ENCODE results near the gene NKX2-8.

Gene NKX2-8

DNA sequence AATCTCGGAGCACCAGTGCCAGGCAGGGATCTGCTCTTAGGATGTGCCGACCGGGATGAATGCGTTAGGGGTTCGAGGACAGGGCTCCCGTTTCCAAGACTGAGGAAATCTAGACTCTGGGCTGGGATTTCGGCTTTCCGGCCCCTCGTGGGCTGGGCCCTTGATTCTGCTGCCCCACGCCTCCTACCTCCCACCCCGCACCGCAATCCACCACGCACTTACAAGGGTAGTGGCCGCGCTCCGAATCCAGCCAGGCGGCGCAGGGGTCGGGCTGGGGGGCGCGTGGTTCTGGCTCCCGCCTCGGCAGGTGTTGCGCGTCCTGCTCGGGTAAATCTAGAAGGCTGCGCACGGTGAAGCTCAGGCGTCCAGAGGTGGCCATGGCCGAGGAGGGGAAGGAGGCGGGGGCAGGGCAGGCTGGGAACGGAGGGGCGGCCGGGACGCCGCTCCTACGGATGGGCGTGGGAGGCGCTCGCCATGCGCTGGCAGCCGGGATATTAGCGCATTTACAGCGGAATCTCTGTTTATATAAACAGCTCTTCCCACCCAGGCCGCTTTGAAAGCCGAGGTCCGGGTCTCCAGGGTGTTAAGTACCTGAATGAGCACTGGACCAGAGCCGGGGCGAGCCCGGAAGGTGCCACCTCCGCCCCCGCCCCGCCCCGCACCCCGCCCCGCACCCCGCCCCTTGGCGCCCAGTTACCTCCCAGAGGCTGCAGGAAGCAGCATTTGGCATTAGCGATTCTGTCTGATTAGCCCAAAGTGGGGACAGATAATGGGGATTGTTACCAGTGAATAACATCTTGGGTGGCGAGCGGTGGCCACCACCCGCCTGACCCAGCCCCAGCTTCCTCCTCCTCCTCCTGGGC, at the start of gene NKX2-8:
Gene NKX2-8 (minus strand): TSS at position 604 of the 863 bp plus-strand sequence. CDS start 225 bp downstream, at position 379.
- DNase-seq, result no peak

DNA sequence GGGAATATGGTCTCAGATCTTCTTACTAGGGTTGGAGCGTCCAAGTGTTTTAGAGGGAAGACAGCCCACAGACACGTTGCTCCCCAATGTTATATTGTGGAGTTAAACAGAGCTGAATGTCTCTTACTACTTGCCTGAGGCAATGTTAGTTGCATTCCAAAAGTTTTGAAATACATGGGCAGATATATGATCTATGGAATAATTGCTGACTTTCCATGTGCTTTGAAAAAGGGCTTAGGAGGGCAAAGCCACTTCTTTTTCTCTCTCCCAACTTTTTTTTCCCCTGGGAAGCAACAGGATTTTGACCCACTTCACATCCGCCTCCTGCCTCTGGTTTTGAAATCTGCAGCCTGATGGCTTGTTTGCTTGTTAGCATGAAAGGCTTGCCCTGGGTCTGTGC, 45.6 kb upstream of the NKX2-8 start:
- DNase-seq, result no peak

DNA sequence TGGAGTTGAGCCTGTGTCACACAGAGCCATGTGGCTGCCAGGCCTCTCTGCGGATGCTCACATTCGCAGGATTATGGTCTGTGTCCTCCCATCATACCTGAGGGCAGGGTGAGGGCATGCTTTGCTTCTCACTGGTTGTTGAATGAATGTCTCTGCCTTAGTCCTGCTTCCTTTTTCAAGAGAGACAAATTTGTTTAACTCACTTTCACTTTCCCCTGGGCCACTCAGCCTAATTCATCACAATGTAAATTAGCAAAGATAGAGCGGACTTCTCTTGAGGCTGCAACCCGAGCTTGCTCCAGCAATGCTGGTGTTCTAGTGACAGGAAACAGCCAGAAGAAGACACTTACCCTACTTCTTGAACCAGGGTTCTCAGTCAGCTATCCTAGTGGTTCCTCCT, 43.7 kb upstream of the NKX2-8 start:
- DNase-seq, result no peak

DNA sequence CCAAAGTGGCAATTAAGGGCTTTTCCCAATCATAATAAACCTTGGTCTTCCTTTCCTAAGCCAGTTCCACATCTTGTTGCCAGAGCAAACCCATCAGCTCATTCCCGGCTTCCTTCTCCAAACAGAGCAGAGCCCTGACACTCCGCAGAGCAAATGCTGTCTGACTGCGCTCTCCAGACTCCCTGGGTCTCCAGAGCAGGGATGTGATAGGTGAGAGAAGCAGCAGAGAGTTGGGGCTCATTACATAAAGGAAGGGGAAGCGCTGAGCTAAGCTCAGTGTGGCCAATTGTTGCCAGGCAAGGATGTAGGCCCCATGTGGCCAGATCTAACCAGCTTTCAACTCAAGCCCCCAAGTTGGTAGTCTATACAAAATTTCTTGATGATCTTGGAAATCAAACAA, 43.0 kb upstream of the NKX2-8 start:
- no peak for DNase-seq

DNA sequence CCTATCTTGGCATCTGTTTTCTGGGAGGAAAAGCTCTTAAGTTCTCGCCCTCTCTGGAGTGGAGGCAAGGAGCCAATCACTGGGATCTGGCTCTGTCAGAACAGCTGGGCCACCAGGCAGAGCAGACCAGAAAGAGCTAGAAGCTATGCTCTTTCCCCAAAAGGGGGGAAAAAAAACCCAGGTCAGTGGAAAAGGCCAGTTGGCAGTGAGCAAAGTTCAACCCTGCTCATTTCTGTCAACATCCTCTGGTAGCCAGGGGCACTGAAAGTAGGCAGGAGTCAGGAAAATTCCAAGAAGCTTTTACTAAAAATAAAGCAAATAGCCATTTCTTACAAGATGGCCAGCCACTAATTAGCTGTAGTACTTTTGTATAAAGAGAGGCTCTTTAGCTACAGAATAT, 42.6 kb upstream of the NKX2-8 start:
- DNase-seq, result no peak

DNA sequence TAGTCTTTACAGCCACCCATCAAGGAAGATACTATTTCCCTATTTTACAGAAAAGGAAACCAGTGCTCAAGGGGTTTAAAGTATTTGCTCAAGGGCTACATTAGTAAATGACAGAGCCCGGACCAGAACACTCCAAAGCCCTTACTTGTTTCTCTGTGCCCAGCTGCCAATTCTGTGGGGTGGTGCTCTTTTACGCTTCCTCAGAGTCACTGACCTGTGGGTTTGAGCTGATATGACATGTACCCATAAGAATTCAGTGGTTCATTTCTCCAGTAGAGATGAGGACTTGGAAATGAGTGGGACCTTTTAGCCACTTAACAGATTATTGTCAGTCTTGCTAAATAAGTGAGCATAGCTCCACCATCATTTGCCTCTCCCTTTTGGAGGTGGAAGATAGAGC, 37.4 kb upstream of the NKX2-8 start:
- DNase-seq, result no peak

DNA sequence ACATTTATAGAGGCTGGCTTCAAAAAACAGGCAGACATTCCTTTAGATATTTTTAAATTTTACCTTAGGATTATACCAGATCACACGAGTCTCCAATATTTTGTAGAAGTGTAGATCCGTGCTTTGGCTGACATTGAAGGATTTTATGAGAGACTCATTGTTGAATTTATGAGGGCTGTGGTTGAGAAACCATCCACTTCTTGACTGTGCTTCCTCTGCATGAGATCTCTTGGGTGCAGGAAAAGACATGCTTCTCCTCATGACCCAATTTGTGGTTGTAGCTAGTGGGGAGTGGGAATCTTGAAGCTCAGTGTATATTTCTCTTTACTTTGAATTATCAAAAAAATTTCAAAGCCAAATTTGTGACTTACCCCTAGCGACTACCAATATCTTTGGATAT, 36.7 kb upstream of the NKX2-8 start:
- DNase-seq, result no peak

DNA sequence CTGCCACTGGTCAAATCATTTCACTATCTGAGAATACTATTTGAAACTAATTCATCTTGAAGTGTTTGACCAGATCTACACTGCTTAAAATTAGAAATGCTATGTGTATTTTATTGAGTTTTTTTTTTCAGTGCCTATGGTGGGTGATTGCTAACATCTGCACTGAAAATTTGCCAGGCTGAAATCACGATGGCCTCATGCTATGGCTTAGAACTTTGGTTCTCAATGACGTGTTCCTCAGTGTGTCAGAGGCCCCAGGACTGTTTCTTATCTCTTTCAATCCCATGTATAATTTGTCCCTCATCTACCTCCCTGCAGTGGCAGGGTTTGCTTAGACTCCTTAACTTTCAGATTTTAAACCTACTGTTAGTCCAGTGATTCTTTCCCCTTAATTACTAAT, 36.2 kb upstream of the NKX2-8 start:
- no peak for DNase-seq

DNA sequence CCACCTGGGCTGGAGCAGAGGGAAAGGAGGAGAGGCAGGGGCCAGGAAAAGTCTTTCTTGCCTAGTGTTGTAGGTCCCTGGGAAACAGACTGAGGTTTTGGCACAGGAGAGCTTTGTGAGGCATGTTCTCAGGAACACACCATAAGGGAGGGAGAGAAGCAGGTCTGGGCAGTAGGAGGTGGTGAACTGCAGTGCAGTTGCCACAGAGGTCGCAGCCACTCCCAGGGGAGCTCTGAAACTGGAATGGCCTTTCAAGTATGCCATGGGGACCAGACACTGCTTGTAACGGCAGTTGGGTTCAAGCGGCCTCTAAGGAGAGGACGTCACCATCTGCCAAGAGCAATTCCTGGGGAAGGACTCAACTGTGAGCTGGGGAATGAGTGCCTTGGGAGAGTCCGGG, 35.4 kb upstream of the NKX2-8 start:
- DNase-seq, result no peak

DNA sequence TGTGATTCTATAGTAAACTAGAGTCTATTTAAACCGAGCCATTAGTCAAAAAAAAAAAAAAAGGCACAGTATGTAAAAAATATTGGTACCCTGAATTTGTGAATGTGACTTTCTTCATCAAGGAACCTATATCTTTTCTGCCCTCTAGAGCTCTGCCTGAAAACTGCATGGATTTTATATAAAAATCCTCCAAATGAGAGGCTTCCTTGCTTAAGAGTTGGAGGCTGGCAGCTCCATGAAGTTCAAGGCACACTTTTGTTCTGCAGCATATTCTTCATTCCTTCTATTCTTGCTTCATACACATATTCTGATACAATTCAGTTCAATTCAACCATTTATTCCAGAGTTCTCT, 23.1 kb upstream of the NKX2-8 start:
- no peak for DNase-seq

DNA sequence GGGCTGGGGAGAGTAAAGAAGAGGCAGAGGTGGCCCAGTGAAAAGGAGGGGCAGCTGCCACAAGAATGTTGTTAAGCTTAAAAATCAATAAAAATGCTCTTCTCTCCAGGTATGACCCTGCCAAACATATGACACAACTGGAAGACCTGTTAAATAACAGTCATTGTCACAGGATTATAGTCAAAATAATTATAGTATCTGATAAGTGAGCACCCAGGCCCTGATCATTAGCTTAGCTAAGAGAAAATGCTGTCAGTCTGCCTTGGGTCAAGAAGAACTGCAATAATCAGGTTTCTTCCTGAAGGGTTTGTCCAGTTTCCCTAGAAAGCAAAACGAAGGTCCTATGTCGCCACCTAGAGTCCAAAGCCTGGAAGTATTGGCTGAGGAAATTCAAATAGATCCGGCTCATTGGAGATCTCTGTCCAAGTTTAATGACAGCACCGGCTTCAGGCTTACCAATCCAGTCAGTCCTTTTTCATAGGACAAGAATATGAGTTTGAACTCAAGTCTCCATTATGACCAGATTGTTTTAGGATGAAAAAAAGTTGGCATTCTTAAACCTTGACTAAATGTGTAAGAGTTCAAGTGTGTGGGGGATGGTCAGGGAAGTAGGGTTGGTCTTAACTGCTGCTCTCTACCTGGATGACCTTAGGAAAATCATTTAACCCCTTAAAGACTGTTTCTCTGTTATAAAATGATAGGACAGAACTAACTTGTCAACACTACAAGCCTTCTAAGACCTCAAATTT, 22.5 kb upstream of the NKX2-8 start:
- DNase-seq, result peak; percentile 25

DNA sequence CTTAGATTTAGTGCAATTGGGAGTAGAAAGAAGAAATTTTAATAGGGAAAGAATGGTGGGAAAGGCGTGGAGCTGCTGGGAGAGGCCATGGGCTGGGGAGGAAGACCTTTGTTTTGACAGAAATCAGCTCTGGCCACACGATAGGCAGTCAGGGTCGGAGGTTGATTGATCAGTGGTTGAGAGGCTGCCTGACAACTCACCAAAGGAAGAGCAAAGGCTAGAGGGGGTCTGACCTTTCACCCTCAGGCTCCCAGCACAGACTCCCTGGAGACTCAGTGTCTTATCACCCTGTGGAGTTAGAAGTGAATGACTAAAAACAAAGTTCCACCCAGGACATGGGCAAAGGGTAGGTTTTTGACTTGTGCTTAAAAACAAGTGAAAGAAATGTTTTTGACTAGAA, 18.0 kb upstream of the NKX2-8 start:
- DNase-seq, result no peak

DNA sequence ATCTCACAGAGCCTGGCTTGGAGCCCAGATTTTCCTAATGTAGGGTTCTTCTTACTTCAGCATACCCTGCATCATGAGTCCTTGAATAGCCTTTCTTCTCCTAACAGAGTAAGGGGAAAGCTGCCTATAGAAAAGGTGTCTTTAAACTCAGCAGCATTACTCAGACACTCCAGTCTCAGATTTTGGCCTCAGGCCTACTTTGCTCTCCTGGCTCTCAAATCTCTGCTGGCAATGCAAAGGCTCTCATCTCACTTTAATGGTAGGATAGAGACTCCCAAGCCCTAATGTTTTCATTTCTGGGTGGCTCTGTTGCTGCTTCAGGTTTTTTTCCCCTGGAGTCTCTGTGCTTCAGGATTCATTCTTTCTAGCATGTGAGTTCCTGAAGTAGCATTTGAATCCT, 9.1 kb upstream of the NKX2-8 start:
- no peak for DNase-seq

DNA sequence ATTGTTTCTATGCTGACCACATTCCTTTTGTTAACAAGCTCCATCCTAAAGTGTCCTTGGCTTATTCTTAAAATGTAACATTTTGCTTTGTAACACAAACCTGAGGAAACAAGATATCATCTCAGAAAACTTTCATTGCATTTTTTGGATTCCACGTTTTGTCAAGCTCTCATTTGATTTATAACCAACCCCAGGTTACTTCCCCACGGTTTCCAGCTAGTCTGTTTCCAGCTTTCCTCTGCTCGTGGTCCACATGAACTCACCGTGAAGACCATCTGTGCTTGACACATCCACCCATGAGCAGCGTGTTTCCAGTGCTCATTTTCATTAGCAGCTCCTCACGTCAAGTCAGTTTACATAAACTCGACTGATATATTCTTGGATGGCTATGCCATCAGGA, 6.4 kb upstream of the NKX2-8 start:
- no peak for DNase-seq

DNA sequence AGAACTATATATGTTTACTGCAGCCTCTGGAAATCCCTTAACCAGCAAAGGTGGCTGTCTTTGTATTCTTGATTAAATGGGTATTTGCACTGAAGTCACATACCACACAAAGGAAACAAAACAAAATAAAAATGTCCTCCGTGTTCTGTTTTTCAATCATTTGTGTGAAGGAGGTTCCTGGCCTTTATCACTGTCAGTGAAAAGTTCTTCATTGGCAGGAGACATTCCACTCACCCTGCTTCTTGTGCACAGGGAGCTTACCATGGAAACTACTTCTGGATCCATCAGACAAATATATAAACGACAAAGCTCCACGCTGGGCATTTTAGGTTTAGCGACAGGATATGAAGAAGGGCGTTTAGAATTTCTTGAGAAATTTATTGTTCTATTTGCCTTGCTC, 5.7 kb upstream of the NKX2-8 start:
- DNase-seq, result no peak

DNA sequence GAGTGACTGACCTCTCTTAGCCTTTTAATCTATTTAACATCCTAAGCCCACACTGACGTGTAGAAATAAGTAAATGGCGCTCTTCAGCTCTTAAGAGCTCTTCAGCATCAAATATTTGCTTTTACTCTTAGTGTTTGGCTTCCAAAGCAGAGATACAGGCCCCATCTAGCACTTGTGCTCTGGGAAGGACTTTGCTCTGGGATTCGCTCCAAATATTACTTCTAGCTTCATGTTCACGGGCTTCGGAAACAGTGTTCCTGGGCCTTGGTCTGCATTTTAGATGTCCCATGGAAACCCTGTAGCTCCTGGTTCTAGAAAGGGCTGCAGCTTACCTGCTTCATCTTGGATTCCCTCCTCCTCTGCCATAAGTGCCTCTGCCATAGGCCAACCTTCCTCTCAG, 2.7 kb upstream of the NKX2-8 start:
- DNase-seq, result no peak

DNA sequence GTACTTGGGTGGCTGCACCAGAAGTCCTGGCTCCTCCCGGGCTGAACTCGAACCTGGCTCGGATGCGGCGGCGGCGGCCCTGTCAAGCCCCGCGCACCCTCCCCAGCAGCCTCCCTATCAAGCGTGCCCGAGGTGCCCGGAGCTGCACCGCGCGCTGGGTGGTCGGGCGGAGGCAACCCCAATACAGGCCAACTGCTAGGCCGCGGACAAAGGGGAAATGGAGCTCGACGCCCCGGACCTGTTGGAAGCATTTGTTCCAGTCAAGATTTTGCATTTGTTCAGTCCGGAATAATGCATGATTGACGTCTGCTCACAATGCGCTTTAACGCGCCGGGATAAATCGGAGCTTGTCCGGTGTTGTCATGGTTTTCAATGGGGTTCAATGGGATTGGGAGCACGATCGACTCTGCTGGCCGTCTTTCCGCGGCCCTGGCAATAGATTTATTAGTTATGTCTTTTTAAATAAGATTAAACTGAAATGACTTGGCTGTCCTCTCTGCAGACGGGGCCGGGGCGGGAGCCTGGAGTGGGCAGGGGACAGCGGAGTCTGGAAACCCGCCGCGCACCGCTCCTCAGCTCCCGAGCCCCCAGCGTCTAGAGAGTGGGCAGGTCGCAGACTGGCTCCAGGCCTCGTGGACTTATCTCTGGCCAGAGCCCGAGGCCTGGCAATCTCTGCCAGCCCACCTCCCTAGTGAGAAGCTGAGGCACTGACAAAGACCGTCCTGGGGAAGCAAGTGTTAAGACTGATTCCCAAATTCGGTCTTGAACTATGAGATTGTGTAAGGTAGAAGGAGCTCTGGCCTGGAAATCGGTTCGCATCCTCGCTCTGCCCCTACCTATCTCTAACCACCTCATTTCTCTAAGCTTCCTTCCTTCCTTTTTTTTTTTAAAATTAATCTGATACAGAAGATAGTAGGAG, 1.7 kb upstream of the NKX2-8 start:
- no peak for DNase-seq

DNA sequence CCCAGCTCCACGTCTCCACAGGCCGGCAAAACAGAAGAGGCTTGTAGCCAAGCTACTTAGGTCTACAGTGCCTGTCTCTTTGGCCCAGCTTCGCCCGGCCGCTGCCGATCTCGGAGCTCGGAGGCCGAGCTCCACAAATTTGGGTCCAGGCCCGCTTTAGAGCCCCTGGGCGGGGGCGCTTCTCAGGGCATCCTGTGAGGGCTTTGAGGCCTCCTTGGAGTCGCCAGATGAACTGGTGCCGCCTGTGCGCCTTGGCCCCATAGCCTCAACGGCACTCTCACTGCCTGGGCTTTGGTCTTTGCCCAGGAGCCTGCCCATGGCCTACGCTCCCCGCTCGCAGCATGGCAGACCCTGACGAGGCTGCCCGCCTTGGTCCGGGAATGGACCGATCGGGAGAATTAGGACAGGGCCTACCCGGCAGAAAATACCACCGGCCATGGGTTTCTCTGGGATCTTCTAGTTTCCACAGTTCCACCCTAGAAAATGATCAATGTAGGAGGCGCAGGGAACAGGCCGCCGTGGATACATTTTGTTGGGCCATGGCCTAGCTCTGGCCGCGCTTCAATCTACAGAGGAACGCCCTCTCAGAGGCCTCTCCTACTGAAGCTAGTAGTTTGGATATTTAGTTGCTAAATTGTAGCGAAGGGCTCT, 953 bp upstream of the NKX2-8 start:
- DNase-seq, result no peak

DNA sequence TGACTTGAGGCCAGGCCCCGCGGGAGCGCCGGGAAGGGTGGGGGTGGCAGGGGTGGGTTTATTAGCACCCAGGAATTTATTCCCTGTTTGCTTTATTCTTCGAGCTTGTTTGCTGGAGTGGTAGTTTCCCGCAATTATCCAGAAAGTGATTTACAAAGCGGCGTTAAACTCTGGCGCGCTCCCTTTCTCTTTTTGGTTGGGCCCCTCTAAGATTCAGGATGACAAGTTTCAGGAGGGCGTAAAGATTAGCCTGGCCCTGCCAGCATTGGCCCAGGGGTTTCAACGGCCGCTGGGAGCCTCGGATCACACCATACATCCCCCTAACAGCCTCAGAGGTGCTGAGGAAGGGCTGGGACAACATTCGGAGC, 444 bp upstream of the NKX2-8 start:
- DNase-seq, result no peak

DNA sequence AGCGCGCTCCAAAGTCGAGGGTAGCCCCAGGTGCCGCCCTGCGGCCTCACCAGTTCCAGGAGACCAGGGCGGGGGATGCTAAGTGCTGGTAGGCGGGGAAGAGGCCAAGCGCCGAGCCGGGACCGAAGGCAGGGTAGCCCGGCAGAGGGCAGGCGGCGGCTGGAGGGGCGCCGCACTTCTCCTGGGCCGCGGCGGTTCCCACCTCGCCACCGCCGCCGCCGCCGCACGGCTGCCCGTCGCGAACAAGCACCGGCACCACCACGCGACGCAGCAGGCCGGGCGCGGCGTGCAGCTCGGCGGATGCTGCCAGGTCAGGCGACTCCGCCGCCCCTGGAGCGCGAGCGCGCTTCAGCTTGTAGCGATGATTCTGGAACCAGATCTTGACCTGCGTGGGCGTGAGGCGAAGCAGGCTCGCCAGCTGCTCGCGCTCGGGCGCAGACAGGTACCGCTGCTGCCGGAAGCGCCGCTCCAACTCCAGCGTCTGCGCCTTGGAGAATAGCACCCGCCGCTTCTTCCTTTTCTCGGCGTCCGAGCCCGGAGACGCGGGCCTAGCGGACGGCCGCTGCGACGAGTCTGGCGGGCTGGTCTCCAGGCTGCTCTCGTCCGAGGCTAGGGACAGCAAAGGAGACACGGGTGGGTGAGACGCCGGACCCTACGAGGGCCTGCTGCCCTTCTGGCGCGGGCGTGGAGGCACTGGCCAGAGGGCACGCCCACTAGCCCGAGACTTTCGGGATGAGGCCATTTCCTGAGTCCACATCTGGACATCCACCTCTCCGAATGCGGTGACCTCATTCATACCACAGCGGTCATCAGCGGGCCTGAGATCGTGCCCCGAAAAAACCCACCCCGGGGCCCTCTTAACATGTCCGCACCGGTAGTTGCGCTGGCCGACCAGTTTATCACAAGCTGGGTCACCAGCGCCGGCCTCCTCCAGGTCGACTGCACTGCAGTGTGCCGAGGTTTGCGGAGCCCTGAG, 1.3 kb downstream of the NKX2-8 start:
- no peak for DNase-seq

DNA sequence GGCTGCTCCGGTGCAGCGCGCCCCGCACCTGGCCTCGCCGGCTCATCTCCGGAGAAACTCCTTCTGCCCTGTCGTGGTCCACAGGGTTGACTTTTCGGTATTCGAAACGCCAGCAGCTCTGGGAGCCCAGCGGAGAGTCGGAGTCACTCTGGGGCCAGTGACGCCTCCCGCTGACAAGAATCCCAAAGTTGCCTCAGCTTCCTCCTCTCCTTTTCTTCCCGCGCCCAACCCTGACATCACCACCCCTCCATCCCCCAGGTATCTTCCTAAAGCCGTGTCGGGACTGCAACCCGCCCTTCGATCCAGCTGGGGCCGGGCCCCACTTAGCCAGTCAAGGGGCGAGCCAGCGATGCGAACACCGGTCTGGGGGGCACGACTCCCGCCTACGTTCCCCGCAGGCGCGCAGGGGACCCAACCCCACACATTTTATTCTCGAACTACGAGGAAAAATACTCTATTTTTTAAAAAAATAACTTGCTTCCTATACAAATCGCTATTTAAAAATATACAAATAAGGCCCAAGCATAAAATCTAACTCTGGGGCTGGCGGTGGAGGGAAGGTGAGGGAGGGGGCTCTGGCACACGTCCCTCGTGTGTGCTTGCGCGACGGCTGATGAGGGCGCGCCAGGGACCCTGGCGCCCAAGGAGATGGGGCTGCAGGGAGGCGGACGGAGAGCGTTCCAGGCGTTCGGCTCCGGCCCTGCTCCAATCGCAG, 2.1 kb downstream of the NKX2-8 start:
- DNase-seq, result no peak
